ENCODE results near the gene VAV1.

DNA sequence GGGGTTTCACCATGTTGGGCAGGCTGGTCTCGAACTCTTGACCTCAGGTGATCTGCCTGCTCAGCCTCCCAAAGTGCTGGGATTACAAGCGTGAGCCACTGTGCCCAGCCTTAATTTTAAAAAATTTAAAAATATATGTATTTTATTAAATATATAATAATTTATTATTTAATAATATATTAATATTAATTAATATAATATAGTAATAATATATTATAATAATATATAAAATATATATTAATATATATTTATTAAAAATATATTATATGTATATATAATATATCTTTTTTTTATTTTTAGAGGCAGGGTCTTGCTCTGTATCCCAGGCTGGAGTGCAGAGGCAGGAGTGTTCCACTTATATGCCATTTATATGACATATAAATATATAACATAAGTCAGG is 61.9 kb downstream of the VAV1 start:
- TF ChIP-seq POLR2A (IDR thresholded peaks at IDR 0.05) = no peak
- TF ChIP-seq, protein P1, sequence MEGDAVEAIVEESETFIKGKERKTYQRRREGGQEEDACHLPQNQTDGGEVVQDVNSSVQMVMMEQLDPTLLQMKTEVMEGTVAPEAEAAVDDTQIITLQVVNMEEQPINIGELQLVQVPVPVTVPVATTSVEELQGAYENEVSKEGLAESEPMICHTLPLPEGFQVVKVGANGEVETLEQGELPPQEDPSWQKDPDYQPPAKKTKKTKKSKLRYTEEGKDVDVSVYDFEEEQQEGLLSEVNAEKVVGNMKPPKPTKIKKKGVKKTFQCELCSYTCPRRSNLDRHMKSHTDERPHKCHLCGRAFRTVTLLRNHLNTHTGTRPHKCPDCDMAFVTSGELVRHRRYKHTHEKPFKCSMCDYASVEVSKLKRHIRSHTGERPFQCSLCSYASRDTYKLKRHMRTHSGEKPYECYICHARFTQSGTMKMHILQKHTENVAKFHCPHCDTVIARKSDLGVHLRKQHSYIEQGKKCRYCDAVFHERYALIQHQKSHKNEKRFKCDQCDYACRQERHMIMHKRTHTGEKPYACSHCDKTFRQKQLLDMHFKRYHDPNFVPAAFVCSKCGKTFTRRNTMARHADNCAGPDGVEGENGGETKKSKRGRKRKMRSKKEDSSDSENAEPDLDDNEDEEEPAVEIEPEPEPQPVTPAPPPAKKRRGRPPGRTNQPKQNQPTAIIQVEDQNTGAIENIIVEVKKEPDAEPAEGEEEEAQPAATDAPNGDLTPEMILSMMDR (IDR thresholded peaks at IDR 0.05) = no peak
